GM19099 (cell line): ENCODE measurements around the gene TFF1.

ENCODE experiments used
- POLR2A ChIP-seq: IDR thresholded peaks from 3 replicates; pipeline ENCODE4 v1.6.1; 2011; ENCODE audit warnings: low read depth; ENCODE audit not compliant: insufficient read length; ENCODE audit errors: extremely low read depth

TFF1 gene

GRCh38 chr21:42403611-42404231 is 37.4 kb upstream of the TFF1 start, which contains the start of gene UBASH3A:
Gene UBASH3A (plus strand): TSS chr21:42403902. CDS start chr21:42403946, 44 bp downstream.
- TF ChIP-seq POLR2A, result no peak

DNA sequence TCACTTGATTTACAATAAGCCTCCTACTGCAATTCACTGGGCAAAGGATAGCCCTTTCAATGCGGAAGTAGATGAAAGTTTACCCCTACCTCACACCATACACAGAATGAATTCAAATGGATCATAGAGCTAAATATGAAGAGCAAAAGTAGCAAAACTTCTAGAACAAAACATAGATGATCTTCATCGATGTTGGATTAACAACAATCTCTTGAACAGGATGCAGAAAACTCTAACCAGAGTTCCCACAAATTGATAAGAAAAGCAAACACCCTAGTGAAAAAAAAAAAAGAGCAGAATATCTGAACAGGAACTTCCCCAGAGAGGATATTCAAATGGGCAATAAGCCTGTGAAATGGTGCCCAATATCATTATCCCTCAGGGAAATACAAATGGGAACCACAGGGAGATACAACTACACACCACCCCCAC is 35.5 kb upstream of the TFF1 start:
- TF ChIP-seq POLR2A, result no peak

- TF ChIP-seq POLR2A, result no peak
Observed at GRCh38 chr21:42401154-42401553, 34.8 kb upstream of the TFF1 start.

GRCh38 chr21:42400525-42400924 is 34.2 kb upstream of the TFF1 start:
- no peak for TF ChIP-seq POLR2A

- no peak for TF ChIP-seq POLR2A
Observed at GRCh38 chr21:42398436-42399028, 32.2 kb upstream of the TFF1 start.

GRCh38 chr21:42397746-42398394 is 31.5 kb upstream of the TFF1 start:
- no peak for TF ChIP-seq POLR2A

- no peak for TF ChIP-seq POLR2A
Observed at GRCh38 chr21:42396799-42397745, 30.7 kb upstream of the TFF1 start.

DNA sequence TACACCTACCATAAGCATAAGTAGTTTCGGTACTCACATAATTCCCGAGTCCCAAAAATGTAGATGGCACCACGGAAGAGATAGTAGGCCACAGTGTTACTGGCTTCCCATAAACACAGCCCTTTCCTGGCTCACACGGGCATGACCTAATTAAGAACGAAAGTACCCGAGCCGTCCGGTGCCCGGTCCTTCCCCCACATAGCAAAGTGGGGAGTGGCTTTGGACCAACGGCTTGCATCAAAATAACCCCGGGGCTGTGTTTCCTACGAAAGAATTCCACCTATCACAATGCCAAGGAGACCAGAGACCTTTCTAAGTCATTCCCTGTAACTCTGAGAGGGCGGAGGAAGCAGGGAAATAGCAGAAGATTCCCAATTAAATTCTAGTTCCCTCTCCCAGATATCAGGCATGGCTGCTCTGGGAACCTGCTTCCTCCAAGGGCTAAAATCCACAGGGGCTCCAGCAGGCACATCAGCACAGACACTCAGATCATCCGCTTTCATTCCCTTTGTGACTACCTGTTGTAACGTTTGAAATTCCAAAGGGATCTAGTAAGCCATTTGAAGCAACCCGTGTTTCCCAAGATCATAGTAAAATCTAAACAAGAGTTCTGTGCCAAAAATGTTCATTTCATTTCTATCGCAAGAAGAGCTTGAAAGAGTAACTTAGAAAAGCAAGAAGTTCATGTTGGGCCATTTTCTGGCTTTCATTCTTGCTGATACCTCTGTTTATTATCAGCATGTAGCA is 29.7 kb upstream of the TFF1 start, which contains the start of gene TMPRSS3:
TMPRSS3 (minus strand) TSS at position 148 of the 747 bp plus-strand sequence. CDS start 635 bp downstream, outside the sequence.
- no peak for TF ChIP-seq POLR2A

GRCh38 chr21:42395302-42395701 is 29.0 kb upstream of the TFF1 start:
- TF ChIP-seq POLR2A, result no peak

DNA sequence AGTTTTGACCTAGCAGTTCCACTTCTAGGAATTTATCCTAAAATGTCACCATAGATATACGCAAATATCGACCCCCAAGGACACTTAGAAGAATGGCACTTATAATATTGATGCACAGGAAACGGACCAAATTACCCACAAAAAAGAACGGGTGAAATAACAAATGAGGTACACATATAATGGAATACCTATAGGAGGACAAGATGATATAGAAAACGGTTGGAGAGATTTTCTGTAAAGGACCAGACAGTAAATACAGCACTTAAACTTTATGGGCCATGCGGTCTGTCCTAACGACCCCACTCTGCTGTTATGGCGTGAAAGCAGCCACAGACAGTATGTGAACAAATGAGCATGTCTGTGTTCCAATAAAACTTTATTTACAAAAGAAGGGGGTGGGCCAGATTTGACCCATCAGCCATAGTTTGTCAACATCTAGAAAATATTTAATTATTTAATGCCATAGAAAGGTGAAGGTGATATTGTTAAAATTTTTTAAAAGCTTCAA is 27.2 kb upstream of the TFF1 start:
- no peak for TF ChIP-seq POLR2A

DNA sequence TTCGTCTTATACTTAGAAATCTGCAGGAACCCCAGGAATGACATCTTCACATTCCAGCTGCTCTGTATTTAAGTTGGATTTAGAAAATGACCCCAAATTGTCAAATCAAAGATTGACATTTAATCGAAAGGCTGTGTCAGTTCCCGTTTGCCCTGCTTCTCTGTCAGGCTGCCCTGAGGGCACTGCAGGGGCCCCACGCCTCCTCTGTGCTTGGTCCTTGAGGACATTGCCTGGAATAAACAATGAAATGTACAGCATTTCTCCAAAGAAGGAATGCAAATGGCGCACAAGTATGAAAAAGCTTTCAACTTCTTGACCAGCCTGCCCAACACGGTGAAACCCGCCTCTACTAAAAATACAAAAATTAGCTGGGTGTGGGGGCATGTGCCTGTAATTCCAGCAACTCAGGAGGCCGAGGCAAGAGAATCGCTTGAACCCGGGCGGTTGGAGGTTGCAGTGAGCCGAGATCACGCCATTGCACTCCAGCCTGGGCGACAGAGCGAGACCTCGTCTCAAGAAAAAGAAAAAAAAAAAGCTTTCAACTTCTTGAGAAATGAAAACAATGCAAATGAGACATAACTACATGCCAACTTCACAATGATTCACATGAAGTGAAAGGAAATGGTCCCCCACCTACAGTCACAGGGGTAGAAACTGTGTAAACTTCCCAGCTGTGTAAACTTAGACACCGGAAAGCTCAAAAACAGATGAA is 26.6 kb upstream of the TFF1 start:
- no peak for TF ChIP-seq POLR2A

GRCh38 chr21:42391297-42391696 is 25.0 kb upstream of the TFF1 start:
- no peak for TF ChIP-seq POLR2A

- no peak for TF ChIP-seq POLR2A
Observed at GRCh38 chr21:42390696-42391095, 24.4 kb upstream of the TFF1 start.
